Smooth muscle cell of trachea (primary cell): ENCODE results near the gene REXO4. TPM values are rescaled to one million over a fixed set of nuclear protein-coding genes. Genes with fewer than 3 reads are reported as not detected.

Source experiments
- total RNA-seq: library from RNA; depleted of rRNA; stranded (reverse); fragments of >200 nt; gene quantifications from 2 replicates; pipeline ENCODE4 v1.2.1, GENCODE V29; 2014

The REXO4 gene
- total RNA-seq, result 11.9 and 21.7 TPM in 2 replicates

GRCh38 chr9:133417541-133418461, at the start of gene REXO4:
REXO4 (minus strand) TSS chr9:133418010; CDS start chr9:133417844, 166 bp downstream.

GRCh38 chr9:133459476-133460404, 41.9 kb upstream of the REXO4 start, which contains the start of gene CACFD1:
CACFD1 (plus strand) TSS chr9:133459978; CDS start chr9:133460067, 89 bp downstream.

GRCh38 chr9:133421615-133422542, 4.1 kb upstream of the REXO4 start, which contains the start of gene ADAMTS13:
ADAMTS13 (plus strand) TSS chr9:133422367; CDS start chr9:133422444, 77 bp downstream.

GRCh38 chr9:133375724-133376654, 41.8 kb downstream of the REXO4 start, which contains the start of the genes STKLD1 and SURF4:
STKLD1 (plus strand) TSS chr9:133376366; CDS start chr9:133376474, 108 bp downstream.
SURF4 (minus strand) TSS chr9:133376060; CDS start chr9:133375969, 91 bp downstream.

GRCh38 chr9:133356391-133357091, 61.3 kb downstream of the REXO4 start, which contains the start of the genes SURF1 and SURF2:
SURF1 (minus strand) TSS chr9:133356487; CDS start chr9:133356453, 34 bp downstream.
SURF2 (plus strand) TSS chr9:133356550; CDS start chr9:133356593, 43 bp downstream.

Other genes with a start within 250 kb of the REXO4 start
- not detected in 2 replicates for gene OBP2B, start 208.8 kb downstream of the REXO4 start, total RNA-seq
- not detected in 2 replicates for gene ABO, start 142.8 kb downstream of the REXO4 start, total RNA-seq
- 9.6 and 10.9 TPM in 2 replicates for gene SURF6, start 81.8 kb downstream of the REXO4 start, total RNA-seq
- gene MED22, start 69.9 kb downstream of the REXO4 start, total RNA-seq, result 17.9 and 21.5 TPM in 2 replicates
- gene RPL7A, start 69.8 kb downstream of the REXO4 start, total RNA-seq, result 2,204 and 2,714 TPM in 2 replicates
- 29.6 and 30.8 TPM in 2 replicates for gene SURF1, start 61.5 kb downstream of the REXO4 start, total RNA-seq
- gene SURF2, start 61.5 kb downstream of the REXO4 start, total RNA-seq, result 13.5 and 22.2 TPM in 2 replicates
- gene SURF4, start 42.0 kb downstream of the REXO4 start, total RNA-seq, result 459 and 569 TPM in 2 replicates
- gene STKLD1, start 41.6 kb downstream of the REXO4 start, total RNA-seq, result 1.2 TPM in 2 replicates
- 2.2 and 6.0 TPM in 2 replicates for gene ADAMTS13, start 4.4 kb upstream of the REXO4 start, total RNA-seq
- 8.7 and 13.4 TPM in 2 replicates for gene CACFD1, start 42.0 kb upstream of the REXO4 start, total RNA-seq
- gene SLC2A6, start 61.1 kb upstream of the REXO4 start, total RNA-seq, result 13.2 and 14.1 TPM in 2 replicates
- gene MYMK, start 106.9 kb upstream of the REXO4 start, total RNA-seq, result not detected in 2 replicates
- under 0.01 and 0.15 TPM in 2 replicates for gene ADAMTSL2, start 116.7 kb upstream of the REXO4 start, total RNA-seq
- not detected in 2 replicates for gene FAM163B, start 191.4 kb upstream of the REXO4 start, total RNA-seq
- not detected in 2 replicates for gene DBH, start 218.4 kb upstream of the REXO4 start, total RNA-seq